SU-DHL-6 (cell line): ENCODE measurements around the gene TMEM52.

Experiments
- H2AFZ ChIP-seq: fragments of 200-600 bp; sonication (generic); 2 replicates; pipeline ENCODE4 v1.6.1; 2014; ENCODE audit warnings: low read depth, mild to moderate bottlenecking, moderate library complexity, mixed read lengths, antibody characterized with exemption, low read length; ENCODE audit not compliant: severe bottlenecking
- H3F3A ChIP-seq: fragments of 200-600 bp; shearing (Covaris generic); 2 replicates; pipeline ENCODE4 v1.6.0; 2016; ENCODE audit warnings: antibody characterized with exemption, mild to moderate bottlenecking; ENCODE audit not compliant: insufficient read depth
- H3K27ac ChIP-seq: fragments of 200-600 bp; sonication (generic); 2 replicates; pipeline ENCODE4 v1.5.1; 2016; ENCODE audit warnings: low read depth, mild to moderate bottlenecking, low read length, moderate library complexity, mixed read lengths
- H3K27me3 ChIP-seq: fragments of 200-600 bp; sonication (generic), shearing (Covaris generic); 2 replicates; pipeline ENCODE4 v1.6.0; 2014; ENCODE audit warnings: mild to moderate bottlenecking, low read length
- H3K36me3 ChIP-seq: fragments of 200-600 bp; sonication (generic); 2 replicates; pipeline ENCODE4 v1.6.1; 2014; ENCODE audit warnings: mild to moderate bottlenecking, low read length, mixed read lengths
- H3K4me2 ChIP-seq: fragments of 300-600, 200-600 bp; shearing (Covaris generic), sonication (generic); 2 replicates; pipeline ENCODE4 v1.6.0; 2014; ENCODE audit warnings: low read length, low read depth, mild to moderate bottlenecking; ENCODE audit not compliant: poor library complexity, severe bottlenecking
- H3K4me3 ChIP-seq: fragments of 200-600 bp; sonication (generic); 2 replicates; pipeline ENCODE4 v1.5.1; 2014; ENCODE audit warnings: antibody characterized with exemption, low read length, mild to moderate bottlenecking, mixed read lengths; ENCODE audit not compliant: insufficient read depth, poor library complexity, severe bottlenecking
- H3K79me2 ChIP-seq: fragments of 200-600 bp; sonication (generic); 2 replicates; pipeline ENCODE4 v1.6.1; 2014; ENCODE audit warnings: mild to moderate bottlenecking, low read length, moderate library complexity; ENCODE audit not compliant: insufficient read depth
- H3K9ac ChIP-seq: fragments of 200-600 bp; sonication (generic); 2 replicates; pipeline ENCODE4 v1.7.0; 2014; ENCODE audit warnings: mild to moderate bottlenecking, low read length
- H3K9me2 ChIP-seq: fragments of 200-600 bp; sonication (generic); replicated peaks from 2 replicates; pipeline ENCODE4 v1.6.1; 2014; ENCODE audit warnings: low read length; ENCODE audit not compliant: insufficient read depth
- H3K9me3 ChIP-seq: fragments of 200-600 bp; sonication (generic); 2 replicates; pipeline ENCODE4 v1.6.1; 2014; ENCODE audit warnings: low read length, mixed read lengths; ENCODE audit not compliant: insufficient read depth
- H4K20me1 ChIP-seq: fragments of 200-600 bp; sonication (generic); 2 replicates; pipeline ENCODE4 v1.6.1; 2014; ENCODE audit warnings: low read depth, mild to moderate bottlenecking, antibody characterized with exemption, low read length, moderate library complexity, mixed read lengths
- EZH2phosphoT487 ChIP-seq: fragments of 200-600 bp; sonication (generic), shearing (Covaris generic); conservative IDR thresholded peaks from 2 replicates; pipeline ENCODE4 v1.6.1; 2018; ENCODE audit warnings: mild to moderate bottlenecking, antibody characterized with exemption, low read length, moderate library complexity, mixed read lengths
- TF ChIP-seq, protein P1 (sequence below): fragments of 200-600 bp; sonication (generic); IDR thresholded peaks from one replicate; pipeline ENCODE4 v1.5.1; 2017; ENCODE audit warnings: antibody characterized with exemption, mild to moderate bottlenecking, low read length, moderate library complexity; ENCODE audit not compliant: insufficient read depth, poor library complexity, severe bottlenecking

TMEM52 gene

DNA sequence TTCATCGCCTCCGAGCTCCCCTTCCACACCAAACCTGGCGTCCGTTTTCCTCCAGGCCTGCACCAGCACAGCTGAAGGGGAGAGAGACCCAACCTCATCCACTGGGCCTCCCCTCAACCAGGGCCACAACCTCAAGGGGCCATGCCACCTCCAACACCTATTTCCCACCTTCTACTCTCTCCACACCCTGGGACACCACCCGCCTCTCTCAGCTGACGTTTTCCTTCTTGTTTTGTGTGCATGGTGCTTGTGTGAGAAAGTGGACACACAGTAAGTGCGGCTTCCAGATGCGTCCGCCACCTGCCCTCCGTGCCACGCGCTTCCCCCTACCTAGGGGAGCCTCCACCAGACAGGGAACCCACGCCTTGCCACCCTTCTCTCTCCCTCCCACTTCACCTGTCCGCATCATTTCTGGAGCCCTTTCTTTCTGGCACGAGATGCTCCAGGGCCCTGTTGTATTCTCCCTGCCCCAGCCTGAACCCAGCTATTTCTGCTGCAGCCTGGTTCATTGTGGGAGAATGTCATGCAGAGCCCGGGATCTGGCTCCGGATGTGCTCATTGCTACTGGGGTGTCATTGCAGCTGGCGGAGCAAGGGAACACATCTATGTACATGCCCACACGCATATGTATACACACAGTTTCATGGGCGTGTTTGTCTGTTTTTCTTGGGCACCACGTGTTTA is 26.9 kb downstream of the TMEM52 start:
- peak overlapping the region; percentile 98 for H3K9ac ChIP-seq
- peaks cover 13% of the 10 kb centered on the region; the same call in 1 of the 2 replicates for H3F3A ChIP-seq
- TF ChIP-seq EZH2phosphoT487, result no peak
- TF ChIP-seq, protein P1, sequence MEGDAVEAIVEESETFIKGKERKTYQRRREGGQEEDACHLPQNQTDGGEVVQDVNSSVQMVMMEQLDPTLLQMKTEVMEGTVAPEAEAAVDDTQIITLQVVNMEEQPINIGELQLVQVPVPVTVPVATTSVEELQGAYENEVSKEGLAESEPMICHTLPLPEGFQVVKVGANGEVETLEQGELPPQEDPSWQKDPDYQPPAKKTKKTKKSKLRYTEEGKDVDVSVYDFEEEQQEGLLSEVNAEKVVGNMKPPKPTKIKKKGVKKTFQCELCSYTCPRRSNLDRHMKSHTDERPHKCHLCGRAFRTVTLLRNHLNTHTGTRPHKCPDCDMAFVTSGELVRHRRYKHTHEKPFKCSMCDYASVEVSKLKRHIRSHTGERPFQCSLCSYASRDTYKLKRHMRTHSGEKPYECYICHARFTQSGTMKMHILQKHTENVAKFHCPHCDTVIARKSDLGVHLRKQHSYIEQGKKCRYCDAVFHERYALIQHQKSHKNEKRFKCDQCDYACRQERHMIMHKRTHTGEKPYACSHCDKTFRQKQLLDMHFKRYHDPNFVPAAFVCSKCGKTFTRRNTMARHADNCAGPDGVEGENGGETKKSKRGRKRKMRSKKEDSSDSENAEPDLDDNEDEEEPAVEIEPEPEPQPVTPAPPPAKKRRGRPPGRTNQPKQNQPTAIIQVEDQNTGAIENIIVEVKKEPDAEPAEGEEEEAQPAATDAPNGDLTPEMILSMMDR, result no peak
- peaks cover 30% of the 10 kb centered on the region for H3K79me2 ChIP-seq
- H4K20me1 ChIP-seq, result peaks cover 21% of the 10 kb centered on the region
- H2AFZ ChIP-seq, result peak overlapping the region; percentile 36
- H3K9me2 ChIP-seq, result no peaks in the 10 kb centered on the region
- H3K27ac ChIP-seq, result peak overlapping the region; percentile 73
- no peaks in the 10 kb centered on the region for H3K9me3 ChIP-seq
- no peaks in the 10 kb centered on the region for H3K36me3 ChIP-seq
- peak overlapping the region; percentile 80 for H3K4me3 ChIP-seq
- H3K27me3 ChIP-seq, result no peaks in the 10 kb centered on the region
- H3K4me2 ChIP-seq, result peak overlapping the region; percentile 91

DNA sequence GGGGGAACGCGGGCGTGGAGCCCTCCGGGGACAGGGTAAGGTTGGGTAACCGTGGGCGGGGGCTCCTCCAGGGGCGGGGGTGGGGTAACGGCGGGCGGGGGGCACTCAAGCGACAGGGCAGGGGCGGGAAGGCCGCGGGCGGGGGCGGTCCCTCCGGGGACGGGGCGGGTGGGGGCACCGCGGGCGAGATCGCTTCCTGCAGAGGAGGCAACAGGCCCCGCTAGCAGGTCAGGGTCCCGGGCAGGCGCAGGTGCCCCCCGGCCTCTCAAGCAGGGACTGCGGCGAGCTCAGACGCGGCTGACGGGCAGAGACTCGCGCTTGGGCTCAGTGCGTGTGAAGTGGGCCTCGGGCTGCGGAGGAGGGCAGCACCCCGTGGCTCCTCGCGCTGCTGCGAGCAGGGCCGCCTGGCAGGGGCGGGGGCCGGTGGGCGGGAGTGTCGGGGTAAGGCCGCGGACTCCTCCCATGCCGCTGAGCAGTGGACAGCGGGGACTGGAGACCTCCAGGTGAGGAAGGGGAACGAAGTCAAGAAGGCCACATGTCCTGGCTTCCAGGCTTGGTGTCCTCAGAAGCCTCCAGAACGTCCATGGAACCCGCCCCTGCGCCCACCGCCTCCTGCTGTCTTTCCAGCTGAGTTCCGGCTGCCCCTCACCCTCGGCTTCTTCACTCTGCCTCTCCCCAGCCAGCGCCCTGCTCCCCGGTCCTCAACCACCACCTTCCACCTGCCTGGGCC is 27.6 kb downstream of the TMEM52 start:
- H3K27me3 ChIP-seq, result no peaks in the 10 kb centered on the region
- H3K27ac ChIP-seq, result peak overlapping the region; percentile 79
- no peaks in the 10 kb centered on the region for H3K9me2 ChIP-seq
- TF ChIP-seq, protein P1, result no peak
- no peak for TF ChIP-seq EZH2phosphoT487
- peak overlapping the region; percentile 91 for H3K4me2 ChIP-seq
- peak overlapping the region; percentile 98 for H3K9ac ChIP-seq
- H3F3A ChIP-seq, result peaks cover 18% of the 10 kb centered on the region
- H3K36me3 ChIP-seq, result no peaks in the 10 kb centered on the region
- peak overlapping the region; percentile 92 for H3K4me3 ChIP-seq
- peak overlapping the region; percentile 36 for H2AFZ ChIP-seq
- H4K20me1 ChIP-seq, result peaks cover 25% of the 10 kb centered on the region
- H3K79me2 ChIP-seq, result peaks cover 38% of the 10 kb centered on the region
- H3K9me3 ChIP-seq, result no peaks in the 10 kb centered on the region

DNA sequence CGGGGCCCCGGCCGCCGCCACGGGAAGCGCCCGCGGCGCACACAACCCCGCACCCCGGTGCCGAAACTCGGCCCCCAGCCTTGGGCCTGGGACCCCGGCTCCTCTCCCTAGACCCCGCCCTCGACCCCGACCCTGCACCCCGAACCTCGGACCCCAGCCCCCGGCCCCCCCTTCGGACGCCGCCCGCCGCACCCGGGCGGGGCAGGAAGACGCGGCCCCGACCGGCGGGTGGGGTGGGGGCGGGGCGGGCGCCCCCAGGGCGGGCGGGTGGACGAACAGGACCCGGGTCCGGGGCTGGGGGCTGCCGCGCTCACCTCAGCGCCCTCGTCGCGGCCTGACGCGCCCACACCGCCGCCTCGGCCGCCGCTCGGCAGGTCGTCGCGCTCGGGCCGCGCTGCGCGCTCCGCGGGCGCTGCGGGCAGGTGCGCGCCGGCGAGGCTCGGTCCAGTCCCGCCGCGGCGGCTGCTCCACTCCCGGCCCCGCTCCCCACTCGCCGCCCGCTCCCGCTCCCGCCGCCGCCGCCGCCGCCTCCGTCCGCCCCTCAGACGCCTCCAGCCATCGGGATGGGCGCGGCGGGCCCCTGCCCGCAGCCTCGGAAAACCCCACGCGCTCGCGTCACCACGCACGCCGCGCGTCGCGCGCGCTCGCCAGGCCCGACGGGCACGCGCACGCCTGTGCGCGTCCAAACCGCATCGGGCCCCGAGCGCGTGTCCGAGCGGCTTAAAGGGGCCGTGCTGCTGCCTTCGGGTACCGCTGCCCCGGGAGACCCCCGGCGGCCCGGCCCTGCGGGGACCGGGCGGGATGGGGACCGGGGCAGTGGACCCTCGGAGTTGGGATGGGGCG is 28.4 kb downstream of the TMEM52 start, which contains the start of gene GNB1:
GNB1 (minus strand) TSS at position 582 of the 843 bp plus-strand sequence. CDS start 65,634 bp downstream, outside the sequence.
- H3K4me3 ChIP-seq, result peak within 1 kb of the TSS; percentile 92
- H2AFZ ChIP-seq, result peak within 1 kb of the TSS; percentile 36
- no peaks in the 10 kb centered on the region for H3K36me3 ChIP-seq
- no peaks in the 10 kb centered on the region for H3K27me3 ChIP-seq
- H3K9ac ChIP-seq, result peak within 1 kb of the TSS; percentile 98
- peaks cover 18% of the 10 kb centered on the region for H3F3A ChIP-seq
- no peaks in the 10 kb centered on the region for H3K9me3 ChIP-seq
- peaks cover 45% of the 10 kb centered on the region for H3K79me2 ChIP-seq
- no peaks in the 10 kb centered on the region for H3K9me2 ChIP-seq
- H3K4me2 ChIP-seq, result peak within 1 kb of the TSS; percentile 97
- H3K27ac ChIP-seq, result peak within 1 kb of the TSS; percentile 79
- peaks cover 28% of the 10 kb centered on the region for H4K20me1 ChIP-seq
- TF ChIP-seq, protein P1, result no peak
- TF ChIP-seq EZH2phosphoT487, result no peak
